Measurements from ENCODE around the gene TULP4. TPM values are rescaled to one million over a fixed set of nuclear protein-coding genes. Genes with fewer than 3 reads are reported as not detected.

TULP4 gene
- total and polyA plus RNA-seq, 2 of the 8 experiments (the other 6 are each of a cell fraction or from before 2014, with no cell fraction given): 7.7 to 51.6 TPM

DNA sequence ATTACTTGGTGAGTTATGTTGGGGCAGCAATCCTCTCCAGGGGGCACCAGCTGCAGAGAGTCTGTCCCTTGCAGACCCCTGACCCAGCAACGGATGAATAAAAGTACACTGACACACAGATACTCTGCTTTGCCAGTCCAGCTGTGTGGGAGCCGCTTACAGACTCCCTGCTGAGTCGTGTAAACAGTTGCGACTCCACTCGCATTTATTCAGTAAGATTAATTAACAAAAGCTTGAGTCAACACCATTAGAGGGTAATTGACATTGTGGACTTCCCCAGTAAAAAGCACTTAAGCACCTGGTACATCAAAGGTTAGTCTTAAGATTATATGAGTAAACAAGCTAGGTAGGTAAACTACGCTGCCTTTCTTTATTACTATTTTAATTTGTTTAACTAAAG is 155.7 kb downstream of the TULP4 start (continued):
- TF ChIP-seq JUN (IDR thresholded peaks at IDR 0.05; ENCODE audit: low read depth, low read length) (no peak), TAF7 (optimal IDR thresholded peaks at IDR 0.05; ENCODE audit: borderline replicate concordance, low read depth, low read length) (no peak), TEAD4 (IDR thresholded peaks at IDR 0.05; ENCODE audit: low read depth, low read length) (no peak), GABPA (IDR thresholded peaks at IDR 0.05; ENCODE audit: borderline replicate concordance, insufficient read depth, low read length) (no peak), RAD21 (IDR thresholded peaks at IDR 0.05 in 1 of 2, conservative IDR thresholded peaks at IDR 0.05 in 1 of 2; ENCODE audit: low read depth in 2 of 2, low read length in 2 of 2) (no peak), SIX5 (IDR thresholded peaks at IDR 0.05; ENCODE audit: low read depth, low read length) (no peak)
- TF ChIP-seq, protein P1, sequence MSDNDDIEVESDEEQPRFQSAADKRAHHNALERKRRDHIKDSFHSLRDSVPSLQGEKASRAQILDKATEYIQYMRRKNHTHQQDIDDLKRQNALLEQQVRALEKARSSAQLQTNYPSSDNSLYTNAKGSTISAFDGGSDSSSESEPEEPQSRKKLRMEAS (IDR thresholded peaks at IDR 0.05): no peak
- TF ChIP-seq, protein P2, sequence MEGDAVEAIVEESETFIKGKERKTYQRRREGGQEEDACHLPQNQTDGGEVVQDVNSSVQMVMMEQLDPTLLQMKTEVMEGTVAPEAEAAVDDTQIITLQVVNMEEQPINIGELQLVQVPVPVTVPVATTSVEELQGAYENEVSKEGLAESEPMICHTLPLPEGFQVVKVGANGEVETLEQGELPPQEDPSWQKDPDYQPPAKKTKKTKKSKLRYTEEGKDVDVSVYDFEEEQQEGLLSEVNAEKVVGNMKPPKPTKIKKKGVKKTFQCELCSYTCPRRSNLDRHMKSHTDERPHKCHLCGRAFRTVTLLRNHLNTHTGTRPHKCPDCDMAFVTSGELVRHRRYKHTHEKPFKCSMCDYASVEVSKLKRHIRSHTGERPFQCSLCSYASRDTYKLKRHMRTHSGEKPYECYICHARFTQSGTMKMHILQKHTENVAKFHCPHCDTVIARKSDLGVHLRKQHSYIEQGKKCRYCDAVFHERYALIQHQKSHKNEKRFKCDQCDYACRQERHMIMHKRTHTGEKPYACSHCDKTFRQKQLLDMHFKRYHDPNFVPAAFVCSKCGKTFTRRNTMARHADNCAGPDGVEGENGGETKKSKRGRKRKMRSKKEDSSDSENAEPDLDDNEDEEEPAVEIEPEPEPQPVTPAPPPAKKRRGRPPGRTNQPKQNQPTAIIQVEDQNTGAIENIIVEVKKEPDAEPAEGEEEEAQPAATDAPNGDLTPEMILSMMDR (IDR thresholded peaks at IDR 0.05; ENCODE audit: control extremely low read depth in 1 of 3, insufficient read depth in 1 of 3, low read depth in 1 of 3, low read length in 3 of 3): no peak
- TF ChIP-seq, protein P3, sequence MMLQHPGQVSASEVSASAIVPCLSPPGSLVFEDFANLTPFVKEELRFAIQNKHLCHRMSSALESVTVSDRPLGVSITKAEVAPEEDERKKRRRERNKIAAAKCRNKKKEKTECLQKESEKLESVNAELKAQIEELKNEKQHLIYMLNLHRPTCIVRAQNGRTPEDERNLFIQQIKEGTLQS (IDR thresholded peaks at IDR 0.05; ENCODE audit: insufficient read depth, low read depth, low read length): no peak
